GM19455 (cell line): Measurements from ENCODE around the gene JAKMIP3.

Experiments used
- ATAC-seq: cut with Tn5 transposase; IDR thresholded peaks from one replicate; pipeline ENCODE4 v1.9.1; 2021; ENCODE audit not compliant: unreplicated experiment

Gene JAKMIP3

GRCh38 chr10:132065491-132066105 lies at the start of gene JAKMIP3:
JAKMIP3 (plus strand) TSS chr10:132065946; CDS start chr10:132104809, 38,863 bp downstream.
- ATAC-seq, result no peak

DNA sequence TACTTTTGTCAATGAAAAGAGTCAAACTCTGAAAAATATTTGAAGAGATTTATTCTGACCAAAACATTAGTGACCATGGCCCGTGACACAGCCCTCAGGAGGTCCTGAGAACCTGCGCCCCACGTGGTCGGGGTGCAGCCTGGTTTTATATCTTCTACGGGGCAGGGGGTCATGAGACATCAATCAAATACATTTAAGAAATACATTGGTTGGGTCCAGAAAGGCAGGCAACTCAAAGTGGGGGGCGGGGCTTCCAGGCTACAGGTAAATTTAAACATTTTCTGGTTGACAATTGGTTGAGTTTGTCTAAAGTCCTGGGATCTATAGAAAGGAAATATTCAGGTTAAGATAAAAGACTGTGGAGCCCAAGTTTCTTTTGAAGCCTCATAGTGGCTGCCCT lies 49.2 kb upstream of the JAKMIP3 start:
- no peak for ATAC-seq

- ATAC-seq, result no peak
Measured at GRCh38 chr10:132018446-132018845, 47.3 kb upstream of the JAKMIP3 start.

DNA sequence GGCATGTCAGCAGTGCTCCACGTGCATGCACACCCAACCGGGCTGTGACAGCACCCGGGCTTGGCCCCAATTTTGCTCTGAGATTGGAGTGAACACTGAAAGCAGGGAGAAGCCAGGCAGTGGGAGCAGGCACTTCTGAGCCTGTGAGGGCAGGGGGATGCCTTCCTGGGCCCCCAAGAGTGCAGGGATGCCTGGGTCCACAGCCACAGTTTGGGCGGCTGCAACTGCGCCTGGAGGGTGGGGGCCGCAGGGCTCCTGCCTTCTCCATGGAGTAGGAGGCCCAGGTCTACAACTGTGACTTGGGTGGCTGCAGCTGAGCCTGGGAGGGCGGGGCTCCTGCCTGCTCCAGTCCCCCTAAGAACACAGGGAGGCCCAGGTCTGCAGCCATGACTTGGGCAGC lies 46.4 kb upstream of the JAKMIP3 start:
- no peak for ATAC-seq

DNA sequence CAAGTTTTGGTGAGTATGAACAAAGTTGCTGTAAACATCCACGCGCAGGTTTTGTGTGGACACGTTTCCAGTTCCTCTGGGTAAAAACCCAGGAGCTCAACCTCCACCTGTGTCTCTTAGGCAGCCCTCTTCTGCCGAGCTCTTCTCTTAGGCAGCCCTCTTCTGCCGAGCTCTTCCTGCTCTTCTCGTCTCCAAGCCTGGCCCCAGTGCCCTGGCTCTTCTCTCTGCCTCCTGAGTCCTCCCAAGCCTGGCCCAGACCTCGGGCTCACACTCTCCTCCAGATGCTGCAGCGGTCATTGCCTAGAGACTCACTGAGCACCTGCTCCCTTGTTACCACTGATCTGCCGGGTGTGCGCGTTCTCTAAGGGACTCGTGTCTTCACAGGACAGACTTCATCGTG lies 45.3 kb upstream of the JAKMIP3 start:
- no peak for ATAC-seq

GRCh38 chr10:132021046-132021445 lies 44.7 kb upstream of the JAKMIP3 start:
- no peak for ATAC-seq

DNA sequence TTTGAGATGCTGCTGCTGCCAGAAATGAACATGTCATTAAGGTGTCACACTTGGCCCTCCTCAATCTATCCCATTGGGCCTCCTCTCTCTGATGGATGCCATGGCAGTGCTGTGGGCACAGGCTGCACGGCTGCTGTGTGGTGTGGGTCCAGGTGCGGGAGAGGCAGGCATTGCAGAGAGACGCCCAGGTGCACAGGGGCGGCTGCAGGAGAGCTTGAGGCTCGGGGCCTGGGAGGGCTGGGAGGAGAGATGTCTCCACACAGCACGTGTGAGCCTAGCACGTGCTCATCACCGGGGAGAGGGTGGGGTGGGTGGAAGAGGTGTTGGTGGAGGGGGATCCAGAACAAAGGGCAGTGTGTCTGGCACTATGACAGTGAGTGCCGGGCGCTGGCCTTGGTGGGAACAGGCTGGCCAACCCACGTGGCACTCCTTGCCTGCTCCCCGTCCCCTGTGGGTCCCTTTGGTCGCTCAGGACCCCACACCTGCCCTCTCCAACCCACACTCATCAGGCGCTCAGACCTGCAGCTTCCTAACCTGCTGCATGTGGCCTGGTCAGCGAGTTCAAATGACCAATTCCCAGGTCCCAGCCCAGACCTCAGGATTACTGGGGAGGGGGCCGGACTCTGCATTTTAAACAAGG lies 44.1 kb upstream of the JAKMIP3 start:
- no peak for ATAC-seq

DNA sequence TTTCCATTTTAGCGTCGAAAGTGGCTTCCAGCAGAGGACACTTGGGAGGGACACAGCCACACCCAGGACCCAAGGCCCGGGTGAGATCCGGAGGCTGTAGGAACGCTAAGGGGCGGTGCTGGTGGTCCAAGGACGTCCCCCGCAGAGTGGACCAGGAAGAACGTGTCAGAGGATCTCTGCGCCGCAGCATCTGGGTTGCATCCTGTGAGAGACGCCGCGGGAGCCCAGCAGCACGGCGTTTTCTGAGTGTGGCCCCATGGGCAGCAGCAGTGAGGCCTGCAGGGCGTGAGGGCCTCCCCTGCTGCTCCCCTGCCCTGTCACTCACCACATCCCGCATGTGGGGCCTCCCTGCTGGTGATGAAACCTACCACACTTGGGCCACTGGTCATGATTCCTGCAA lies 43.5 kb upstream of the JAKMIP3 start:
- no peak for ATAC-seq

- no peak for ATAC-seq
Measured at GRCh38 chr10:132023092-132023811, 42.5 kb upstream of the JAKMIP3 start.

- ATAC-seq, result no peak
Measured at GRCh38 chr10:132027423-132027983, 38.2 kb upstream of the JAKMIP3 start.

- ATAC-seq, result no peak
Measured at GRCh38 chr10:132028706-132029105, 37.0 kb upstream of the JAKMIP3 start.

DNA sequence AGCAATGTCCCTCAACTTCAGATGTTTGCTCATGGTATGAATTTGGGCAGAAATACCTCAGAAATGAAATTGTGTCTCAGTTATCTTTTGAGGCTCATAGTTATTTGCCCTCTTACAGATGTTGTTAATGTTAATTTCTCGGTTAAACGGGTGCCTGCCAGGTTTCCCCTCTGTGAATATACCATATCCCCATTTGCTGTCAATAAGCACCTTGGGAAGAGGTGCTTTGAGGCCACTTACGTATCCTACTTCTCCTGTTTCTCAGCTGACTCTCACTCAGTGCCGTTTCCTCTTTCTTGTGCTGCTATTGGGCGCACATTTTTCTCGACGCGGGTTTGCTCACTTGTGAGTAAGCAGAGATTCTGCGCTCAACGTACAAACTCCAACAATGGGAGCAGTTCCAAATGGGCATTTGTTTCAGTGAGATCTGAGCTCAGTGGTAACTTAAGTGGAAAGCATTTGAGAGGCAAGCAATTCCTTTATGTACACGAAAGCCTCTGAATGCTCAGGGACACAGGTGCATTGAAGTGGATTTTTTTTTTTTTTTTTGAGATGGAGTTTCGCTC lies 34.8 kb upstream of the JAKMIP3 start:
- ATAC-seq, result no peak

DNA sequence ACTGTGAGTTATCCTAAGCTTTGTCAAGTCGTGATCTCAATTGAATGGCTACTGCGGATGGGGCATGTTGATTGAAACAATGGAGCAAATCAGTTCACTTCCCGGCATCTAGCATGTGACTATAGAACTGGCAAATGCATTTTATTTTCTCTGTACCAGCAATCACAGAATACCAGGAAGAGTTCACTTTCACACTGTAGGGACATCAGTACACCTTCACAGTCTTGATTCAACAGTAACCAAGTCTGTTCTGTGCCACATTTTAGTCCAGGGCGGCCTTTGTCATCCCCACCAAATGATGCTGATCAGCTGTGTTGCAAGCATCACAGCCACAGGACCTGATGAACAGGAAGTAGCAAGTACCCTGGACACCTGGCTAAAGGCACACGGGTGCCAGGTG lies 32.1 kb upstream of the JAKMIP3 start:
- no peak for ATAC-seq

DNA sequence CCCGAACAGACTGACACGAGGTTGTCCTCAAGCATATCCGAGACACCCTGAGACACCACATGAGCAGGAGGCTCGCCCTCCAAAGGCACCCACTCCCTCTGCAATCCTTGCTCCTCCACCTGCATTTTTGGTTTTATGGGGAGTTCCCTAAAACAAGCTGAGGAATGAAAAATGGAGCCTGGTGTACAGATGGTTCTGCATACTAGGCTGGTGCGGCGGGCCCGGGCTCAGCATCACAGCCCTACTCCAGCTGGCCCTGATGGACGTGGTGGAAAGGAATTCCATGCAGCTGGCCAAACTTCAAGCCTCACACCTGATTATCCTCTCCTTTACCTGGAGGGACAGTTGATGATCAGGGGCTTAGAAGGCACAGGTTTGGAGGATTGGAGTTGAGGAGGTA lies 30.3 kb upstream of the JAKMIP3 start:
- ATAC-seq, result no peak

- ATAC-seq, result no peak
Measured at GRCh38 chr10:132036153-132036886, 29.4 kb upstream of the JAKMIP3 start.

DNA sequence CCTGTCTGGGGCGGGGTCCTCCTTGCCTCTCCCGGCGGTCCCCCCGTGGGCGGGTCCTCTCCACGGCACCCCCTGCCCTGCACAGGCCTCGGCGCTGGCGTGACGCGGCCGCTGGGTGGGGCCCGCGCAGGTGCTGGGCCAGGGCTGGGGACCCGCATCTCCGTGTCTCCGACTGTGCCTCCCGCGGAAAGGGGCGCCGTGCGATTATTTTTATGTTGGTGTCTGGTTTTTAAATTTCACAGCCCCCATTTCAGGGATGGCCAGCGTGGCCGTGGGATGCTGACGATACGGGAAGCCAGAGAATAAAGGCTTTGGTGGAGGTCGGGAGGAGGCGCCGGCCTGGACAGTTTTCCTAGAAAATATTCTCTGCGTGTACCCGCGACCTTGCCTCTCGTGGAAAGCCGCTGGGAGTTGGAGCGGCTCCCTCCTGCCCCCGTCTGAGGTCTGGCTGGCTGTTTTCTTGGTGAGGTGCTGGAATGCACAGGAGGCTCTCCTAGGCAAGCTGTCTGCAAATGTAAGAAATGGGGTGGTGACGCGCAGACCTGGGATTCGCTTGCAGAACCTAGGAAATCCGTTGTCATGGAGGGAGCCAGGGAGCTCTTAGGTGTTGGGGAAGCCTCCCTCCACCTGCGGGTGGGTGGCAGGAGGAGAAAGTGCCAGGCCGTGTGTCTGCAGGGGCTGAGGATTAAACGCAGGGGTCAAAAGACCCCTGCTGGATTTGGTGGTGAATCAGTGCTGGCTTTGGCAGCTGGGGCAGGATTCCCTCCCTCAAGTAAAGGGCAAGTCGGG lies 28.7 kb upstream of the JAKMIP3 start:
- no peak for ATAC-seq

- no peak for ATAC-seq
Measured at GRCh38 chr10:132037676-132037975, 28.1 kb upstream of the JAKMIP3 start.

- no peak for ATAC-seq
Measured at GRCh38 chr10:132039371-132039770, 26.4 kb upstream of the JAKMIP3 start.

DNA sequence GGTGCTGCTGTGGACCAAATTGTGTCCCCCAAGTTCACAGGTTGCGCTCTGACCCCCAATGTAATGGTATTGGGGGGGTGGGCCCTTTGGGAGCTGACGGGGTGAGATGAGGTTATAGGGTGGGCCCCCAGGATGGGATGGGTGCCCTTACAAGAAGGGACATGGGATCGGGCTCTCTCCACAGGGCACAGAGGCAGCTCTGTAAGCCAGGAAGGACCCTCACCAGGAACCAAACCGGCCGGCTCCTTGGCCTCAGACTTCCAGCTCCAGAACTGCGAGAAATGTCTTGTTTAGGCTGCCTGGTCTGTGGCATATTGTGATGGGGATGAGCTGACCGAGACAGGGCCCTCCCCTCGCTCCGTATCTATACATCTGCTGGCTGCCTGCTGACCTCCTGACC lies 25.7 kb upstream of the JAKMIP3 start:
- ATAC-seq, result no peak

DNA sequence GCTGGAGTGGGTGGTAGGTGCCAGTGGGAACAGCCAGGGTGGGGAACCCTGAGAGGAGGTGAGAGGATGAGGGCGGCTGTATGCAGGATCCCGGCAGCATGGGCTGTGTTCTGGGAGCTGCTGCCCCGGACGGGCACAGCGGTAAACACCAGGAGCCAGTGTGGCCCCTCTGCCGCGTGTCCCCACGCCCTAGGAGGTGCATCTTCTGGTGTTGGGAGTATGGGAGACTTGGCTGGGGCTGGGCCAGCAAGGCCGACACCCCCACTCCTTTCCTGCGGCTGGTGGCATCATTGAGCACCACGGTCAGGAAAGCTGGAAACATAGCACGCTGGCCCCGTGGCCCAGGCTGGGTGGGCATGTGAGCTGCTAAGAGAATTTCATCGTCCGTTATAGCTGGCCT lies 24.4 kb upstream of the JAKMIP3 start:
- ATAC-seq, result no peak
